Activated naive CD4-positive, alpha-beta T cell treated with Interleukin-2 at 50 U/mL for 16 hours (primary cell): ENCODE data around the gene EPHA4.
"Not testable (repeated sequence)": the region's sequence is repeated elsewhere in the genome, so short reads cannot be mapped to it uniquely, and the experiment has no call there.

Experiments used
- DNase-seq: peaks from one replicate; pipeline ENCODE4 v3.0.0-alpha.2; 2020

EPHA4 gene

DNA sequence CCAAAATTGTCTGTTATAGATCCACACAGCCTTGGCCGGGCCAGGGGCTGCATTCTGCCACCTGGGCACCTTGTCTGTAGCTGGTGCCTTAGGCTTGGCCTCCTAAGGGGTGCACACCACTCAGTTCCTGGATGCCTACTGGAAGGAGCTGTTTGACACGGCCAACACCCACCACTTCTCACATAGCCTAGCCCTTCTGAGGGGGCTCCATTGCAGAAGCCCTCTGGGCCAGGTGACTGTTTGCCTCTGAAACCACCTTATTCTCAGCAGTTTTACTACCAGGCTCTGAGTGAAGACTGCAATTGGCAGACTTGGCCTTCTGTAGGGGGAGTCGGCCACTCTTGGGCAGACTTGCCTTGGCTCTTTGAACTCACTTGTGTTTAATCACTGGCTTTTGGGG, 39.5 kb downstream of the EPHA4 start:
- DNase-seq = no peak

- DNase-seq = no peak
These were observed 41.5 kb downstream of the EPHA4 start for GRCh38 chr2:221530653-221531037.

- DNase-seq = no peak
These were observed 42.0 kb downstream of the EPHA4 start for GRCh38 chr2:221529943-221530652.

DNA sequence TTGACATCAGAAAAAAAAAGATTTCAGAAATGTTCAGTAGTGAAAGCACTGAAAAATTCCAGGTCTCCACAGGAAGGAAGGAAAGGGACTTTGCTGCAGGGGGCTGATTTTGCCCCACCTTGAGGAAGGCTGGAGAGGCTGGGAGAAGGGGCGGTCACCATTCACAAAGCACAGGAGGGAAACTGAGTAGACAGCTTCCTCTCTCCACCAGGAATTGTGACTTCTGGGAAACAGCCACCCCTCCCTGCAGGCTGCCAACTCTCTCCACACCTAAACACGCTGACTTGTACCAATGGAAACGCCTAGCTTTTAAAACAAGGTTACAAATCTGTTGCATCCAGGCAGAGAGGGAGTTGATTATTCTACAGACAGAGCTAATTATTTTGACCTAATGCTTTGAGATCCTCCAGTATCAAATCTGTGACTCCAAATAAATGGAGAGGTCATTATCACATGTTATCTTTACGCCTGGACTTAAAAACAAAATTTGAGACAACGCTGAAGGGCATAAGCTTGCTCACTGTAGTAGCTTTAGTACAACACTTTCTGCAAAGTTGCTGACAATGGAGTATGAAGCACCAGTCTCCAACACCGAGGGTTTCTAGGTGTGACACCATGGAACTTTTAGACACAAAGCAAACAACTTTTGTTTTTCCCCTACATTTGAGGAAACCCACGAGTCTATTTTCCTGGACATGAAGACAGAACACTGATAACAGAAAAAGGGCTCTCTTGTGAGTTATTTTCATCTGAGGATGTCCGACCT, 42.7 kb downstream of the EPHA4 start:
- DNase-seq = no peak

- DNase-seq = peak; percentile 22
These were observed 44.3 kb downstream of the EPHA4 start for GRCh38 chr2:221527776-221528309.

- no peak for DNase-seq
These were observed 47.9 kb downstream of the EPHA4 start for GRCh38 chr2:221524158-221524557.

DNA sequence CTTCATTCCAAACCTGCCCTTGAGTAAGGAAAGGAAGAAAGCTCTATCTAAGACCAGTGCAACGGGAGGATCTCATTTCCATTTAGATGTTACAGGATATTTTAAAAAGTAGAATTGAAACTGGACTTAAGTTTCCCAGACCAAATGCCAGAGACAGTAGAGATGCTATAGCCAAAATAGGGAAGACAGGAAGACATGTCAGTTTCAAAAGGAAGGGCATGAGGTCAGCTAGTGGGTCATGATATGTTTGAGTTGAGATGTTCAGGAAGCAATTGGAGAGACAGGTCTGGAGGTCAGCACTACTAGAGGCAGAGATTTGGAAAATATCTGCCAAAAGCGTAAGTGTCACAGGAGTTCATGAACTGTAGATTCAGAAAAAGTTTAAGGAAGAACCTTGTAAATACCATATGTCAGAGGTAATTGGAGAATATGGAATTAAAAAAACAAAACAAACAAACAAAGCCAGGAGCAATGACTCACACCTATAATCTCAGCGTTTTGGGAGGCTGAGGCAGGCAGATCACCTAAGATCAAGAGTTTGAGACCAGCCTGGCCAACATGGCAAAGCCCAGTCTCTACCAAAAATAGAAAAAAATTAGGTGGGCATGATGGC, 50.8 kb downstream of the EPHA4 start:
- DNase-seq = no peak

DNA sequence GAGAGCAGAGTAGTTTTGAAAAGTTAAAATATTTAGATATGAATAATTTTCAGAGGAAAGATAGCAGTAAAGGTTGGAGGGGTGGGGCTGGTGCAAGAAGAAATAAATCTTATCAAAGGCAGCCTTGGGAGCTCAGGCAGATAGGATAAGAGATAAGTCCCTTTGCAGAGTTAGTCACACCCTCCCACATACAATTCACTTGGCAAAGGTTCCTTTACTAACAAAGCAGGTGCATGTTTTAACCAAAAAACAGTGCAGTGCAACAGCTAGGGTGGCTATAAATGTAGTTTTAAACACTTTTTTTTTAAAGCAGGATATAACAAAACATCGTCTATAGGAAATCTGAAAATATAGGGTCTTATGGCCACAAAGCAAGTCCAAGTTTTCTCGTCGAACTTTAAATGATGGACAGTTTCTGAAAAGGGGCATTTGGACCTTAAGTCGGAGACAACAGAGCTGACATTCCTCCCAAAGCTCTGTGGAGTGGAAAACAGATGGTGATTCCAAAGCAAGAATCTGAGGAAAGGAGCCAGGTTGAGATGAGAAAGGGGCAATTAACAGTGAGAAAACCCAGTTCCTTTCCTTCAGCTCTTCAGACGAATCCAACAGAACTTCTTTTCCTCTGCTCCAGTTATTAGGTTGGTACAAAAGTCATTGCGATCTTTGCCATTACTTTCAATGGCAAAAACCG, 53.0 kb downstream of the EPHA4 start:
- DNase-seq = no peak

DNA sequence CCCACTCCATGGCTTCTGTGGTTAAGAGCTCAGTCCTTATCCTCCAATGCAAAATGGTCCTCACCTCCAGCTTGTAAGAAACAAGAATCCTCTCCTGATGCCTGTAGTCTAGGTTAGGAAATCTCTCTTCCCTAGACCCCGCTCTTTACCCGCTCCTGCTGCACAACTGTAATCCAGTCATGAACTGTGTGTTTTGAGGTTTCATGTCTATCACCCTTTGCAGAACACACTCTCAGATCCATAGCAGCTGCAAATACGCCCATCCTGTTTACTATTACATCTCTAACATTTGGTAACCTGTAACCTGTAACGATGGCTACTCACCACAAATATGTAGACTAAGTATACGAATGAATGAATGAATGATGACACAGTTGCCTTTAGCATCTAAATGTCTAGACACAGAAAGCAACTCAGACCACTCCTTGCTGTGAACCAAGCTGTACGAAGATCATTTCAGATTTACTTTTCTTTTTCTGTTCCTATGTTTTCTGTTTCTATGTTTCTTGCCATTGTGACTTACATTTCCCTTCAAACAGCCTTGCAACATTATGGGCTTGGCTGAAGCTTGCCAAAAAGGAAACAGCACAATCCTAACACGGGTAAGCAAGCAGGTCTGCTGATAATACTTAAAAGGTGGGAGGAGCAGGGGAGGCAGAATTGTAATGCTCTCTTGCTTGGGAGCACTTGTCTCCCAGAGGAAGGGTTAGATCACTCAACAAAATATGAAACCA, 53.7 kb downstream of the EPHA4 start:
- peak; percentile 22 for DNase-seq

DNA sequence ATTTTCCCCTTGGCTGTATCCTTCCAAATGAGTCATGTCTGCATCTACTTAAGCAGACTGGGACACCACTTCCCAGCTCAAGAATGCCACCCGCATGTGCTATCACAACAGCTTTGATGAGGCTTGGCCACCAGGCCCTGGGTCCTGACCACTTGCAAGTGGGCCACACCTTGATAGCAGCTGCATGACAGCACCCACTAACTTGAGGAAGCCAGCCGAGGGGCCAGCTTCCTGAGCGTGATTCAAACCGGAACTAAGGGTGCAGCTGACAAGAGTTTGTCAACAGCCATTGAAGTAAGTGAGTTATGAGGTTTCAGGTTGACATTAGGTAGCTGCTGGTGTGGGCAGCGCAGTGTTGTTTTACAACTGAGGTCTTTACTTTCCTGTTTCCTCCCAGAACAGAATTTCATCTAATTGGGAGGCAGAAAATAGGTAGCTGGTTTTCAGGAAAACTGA, 54.4 kb downstream of the EPHA4 start:
- DNase-seq = peak; percentile 74

DNA sequence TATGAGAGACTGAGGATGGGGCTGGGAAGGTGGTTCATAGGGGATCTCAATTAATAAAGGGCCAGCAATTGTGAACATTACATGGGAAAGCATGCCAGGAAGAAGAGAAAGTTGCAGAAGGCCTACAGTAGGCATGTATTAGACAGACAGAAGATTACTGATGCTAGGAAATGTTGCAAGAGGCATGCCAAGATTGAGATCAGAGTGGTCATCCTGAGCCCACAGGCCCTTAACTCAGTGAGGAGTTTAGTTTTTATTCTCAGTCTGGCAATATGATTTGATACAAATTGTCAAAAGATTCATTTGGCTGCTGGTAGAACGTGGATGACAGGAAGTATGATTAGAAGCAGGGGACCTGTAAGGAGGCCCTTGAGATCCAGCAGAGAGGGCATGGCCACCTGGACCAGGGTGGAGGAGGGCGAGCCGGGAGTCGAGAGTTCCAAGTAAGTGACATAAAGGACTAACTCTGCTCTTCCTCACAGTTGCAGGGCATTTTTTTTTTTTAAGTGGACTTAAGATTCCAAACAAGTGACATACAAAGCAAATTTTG, 54.9 kb downstream of the EPHA4 start:
- DNase-seq = no peak

DNA sequence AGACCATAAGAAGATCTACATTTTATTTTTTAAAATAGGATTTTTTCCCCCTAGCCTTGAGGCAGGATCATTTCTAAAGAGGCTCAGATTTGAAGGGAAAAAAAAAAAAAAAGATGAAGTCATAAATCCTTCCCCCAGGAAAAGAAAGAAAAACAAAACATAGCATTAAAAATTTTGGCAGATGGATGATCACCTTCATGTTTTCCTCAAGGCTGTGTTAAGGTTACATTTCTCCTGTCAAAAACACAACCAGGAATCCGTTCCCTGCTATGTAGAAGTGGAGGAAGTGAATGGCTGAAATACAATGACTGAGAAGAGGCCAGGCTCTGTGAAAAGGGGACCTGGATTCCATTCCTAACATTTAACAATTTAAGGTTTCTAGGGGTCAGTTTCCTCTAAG, 56.2 kb downstream of the EPHA4 start:
- no peak for DNase-seq

- no peak for DNase-seq
These were observed 57.6 kb downstream of the EPHA4 start for GRCh38 chr2:221514305-221515040.

GRCh38 chr2:221513232-221513631, 58.9 kb downstream of the EPHA4 start:
- DNase-seq = no peak

DNA sequence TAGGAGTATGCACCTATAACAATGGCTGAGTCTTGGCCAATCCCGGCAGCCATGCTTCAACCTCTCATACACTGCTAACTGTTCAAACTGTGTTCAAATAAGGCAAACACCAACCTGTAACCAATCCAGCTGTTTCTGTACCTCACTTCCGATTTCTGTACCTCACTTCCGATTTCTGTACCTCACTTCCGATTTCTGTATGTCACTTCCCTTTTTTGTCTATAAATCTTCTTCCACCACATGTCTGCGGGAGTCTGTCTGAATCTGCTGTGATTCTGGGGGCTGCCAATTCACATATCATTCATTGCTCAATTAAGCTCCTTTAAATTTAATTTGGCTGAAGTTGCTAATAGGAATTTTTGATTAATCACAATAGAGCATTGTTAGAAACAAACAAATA, 60.8 kb downstream of the EPHA4 start:
- not testable (repeated sequence) for DNase-seq

DNA sequence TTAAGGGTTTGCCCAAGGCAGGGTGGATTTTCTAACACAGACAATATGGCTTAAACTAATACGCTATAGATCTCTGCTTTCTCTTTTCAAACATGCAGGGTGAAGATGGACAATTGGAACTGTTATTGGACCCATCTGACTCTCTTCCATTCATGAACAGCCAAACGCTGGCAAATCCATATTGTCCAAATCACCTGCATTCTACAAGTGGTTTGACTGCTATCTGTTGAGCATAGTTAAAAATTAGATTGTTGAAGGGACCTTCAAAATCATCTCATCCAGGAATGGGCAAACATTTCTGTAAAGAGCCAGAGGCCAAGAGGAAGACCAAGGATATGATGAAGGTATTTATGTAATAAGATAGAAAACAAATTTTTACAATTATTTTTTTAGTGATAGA, 65.6 kb downstream of the EPHA4 start:
- no peak for DNase-seq

DNA sequence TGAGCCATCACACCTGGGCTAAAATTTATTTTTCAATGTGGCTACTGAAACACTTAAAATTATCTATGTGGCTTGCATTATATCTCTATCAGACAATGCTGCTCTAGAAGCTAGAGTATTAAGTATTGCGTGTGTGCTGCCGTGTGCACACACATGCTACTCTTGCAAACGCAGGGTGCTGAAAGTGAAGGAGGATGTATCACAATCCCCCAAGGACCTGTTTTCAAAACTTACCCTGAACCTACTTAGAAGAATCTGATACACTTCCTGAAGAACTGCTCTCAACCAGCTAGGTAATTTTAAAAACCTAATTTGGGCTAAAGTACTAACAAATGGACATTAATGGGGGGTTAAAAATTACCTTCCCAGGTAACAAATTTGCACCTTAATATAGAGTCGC, 66.5 kb downstream of the EPHA4 start:
- no peak for DNase-seq

GRCh38 chr2:221504905-221505304, 67.2 kb downstream of the EPHA4 start:
- no peak for DNase-seq

GRCh38 chr2:221503965-221504364, 68.1 kb downstream of the EPHA4 start:
- no peak for DNase-seq

DNA sequence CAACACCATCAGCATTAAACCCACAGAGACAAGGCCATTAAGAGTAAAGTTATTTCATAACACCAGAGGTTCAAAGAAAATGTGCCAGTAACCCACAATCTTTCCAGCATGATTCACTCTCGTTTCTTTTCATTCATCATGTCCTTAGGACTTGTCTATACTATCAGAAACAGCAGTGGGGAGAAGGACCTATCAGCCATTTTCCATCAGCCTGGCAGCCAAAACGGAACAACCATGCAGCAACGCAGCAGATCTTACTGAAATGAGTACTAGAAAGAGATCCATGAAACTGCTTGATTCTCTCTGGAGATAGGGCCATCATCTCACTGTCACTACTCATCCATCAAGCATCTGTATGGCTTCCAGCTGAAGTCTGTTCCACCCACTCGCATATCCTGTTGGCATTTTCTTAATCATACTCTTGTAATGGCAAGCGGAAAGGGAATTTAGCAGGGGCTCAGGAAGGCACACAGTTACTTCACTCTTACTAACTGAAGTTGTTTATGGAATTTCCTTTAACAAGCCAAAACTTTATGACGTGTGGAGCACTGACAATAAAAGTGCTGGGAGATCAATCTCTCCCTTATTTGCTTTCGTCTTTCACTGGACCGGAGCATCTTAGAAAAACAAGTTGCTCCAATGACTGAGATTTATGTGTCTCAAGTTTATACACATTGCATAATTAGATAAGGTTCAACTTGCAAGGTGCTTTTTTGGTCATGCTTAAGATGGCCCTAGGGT, 69.7 kb downstream of the EPHA4 start:
- peak; percentile 39 for DNase-seq

- DNase-seq = no peak
These were observed 70.2 kb downstream of the EPHA4 start for GRCh38 chr2:221501883-221502269.
